HUES48 (cell line): ENCODE measurements around the gene DAB2IP.

Experiments
- H3K27ac ChIP-seq: one replicate; pipeline ENCODE4 v1.7.0; 2013; ENCODE audit warnings: low read depth, low read length, inconsistent platforms
- H3K27me3 ChIP-seq: 2 replicates; pipeline ENCODE4 v1.6.1; 2013; ENCODE audit warnings: mild to moderate bottlenecking, low read length; ENCODE audit not compliant: control insufficient read depth, insufficient read depth
- H3K36me3 ChIP-seq: 2 replicates; pipeline ENCODE4 v1.6.1; 2013; ENCODE audit warnings: low read length; ENCODE audit not compliant: control insufficient read depth, insufficient read depth
- H3K4me1 ChIP-seq: 2 replicates; pipeline ENCODE4 v1.6.1; 2013; ENCODE audit warnings: mild to moderate bottlenecking, low read length; ENCODE audit not compliant: control insufficient read depth, insufficient read depth
- H3K4me3 ChIP-seq: 2 replicates; pipeline ENCODE4 v1.5.1; 2013; ENCODE audit warnings: mild to moderate bottlenecking, low read depth, low read length
- H3K9ac ChIP-seq: 2 replicates; pipeline ENCODE4 v1.6.1; 2013; ENCODE audit warnings: mild to moderate bottlenecking, low read depth, low read length, moderate library complexity
- H3K9me3 ChIP-seq: 2 replicates; pipeline ENCODE4 v1.6.1; 2013; ENCODE audit warnings: low read length; ENCODE audit not compliant: control insufficient read depth, insufficient read depth

DAB2IP gene

DNA sequence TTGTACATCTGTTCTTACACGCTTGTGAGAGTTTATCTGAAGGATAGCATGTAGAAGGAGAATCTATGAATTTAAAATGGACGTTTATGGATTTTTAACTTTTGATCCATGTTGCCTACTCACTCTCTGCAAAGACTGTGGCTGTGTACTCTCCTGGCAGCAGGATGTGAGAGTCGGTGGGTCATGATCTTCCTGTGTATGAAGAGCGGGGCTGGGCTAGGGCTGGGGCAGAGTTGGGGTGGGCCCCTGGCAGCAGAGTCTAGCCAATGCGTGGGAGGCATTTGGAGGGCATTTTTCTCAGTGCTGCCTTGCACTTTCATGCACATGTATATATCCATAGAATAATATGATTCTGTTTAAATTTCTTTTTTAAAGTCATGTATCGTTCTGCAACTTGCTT lies 24.0 kb upstream of the DAB2IP start:
- H3K9me3 ChIP-seq = no peaks in the 10 kb centered on the region
- no peak overlapping the region for H3K4me3 ChIP-seq
- H3K27ac ChIP-seq = no peak overlapping the region
- no peaks in the 10 kb centered on the region for H3K27me3 ChIP-seq
- H3K4me1 ChIP-seq = no peaks in the 10 kb centered on the region
- H3K9ac ChIP-seq = no peak overlapping the region
- H3K36me3 ChIP-seq = no peaks in the 10 kb centered on the region

DNA sequence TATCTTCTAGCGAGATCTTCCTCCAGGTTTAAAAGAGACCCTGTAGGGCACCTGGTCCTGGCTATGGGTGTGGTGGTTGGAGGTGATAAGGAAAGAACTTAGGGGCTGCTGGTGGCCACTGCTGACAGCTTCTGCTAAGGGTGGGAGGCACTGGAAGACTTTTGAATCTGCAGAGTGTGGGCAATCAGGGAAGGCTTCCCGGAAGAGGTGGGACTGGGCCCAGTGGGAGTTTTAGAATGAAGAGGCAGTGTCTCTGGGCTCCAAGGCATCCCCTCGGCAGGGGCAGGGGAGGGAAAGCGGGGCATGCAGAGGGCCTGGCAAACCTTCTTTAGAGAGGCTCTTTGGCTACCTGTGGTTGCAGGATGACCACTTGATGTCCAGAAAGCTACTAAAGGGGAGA lies 23.0 kb upstream of the DAB2IP start:
- Histone ChIP-seq H3K9ac (no peak overlapping the region), H3K36me3 (no peaks in the 10 kb centered on the region), H3K27ac (no peak overlapping the region), H3K4me1 (no peaks in the 10 kb centered on the region), H3K27me3 (no peaks in the 10 kb centered on the region), H3K4me3 (no peak overlapping the region), H3K9me3 (no peaks in the 10 kb centered on the region)

DNA sequence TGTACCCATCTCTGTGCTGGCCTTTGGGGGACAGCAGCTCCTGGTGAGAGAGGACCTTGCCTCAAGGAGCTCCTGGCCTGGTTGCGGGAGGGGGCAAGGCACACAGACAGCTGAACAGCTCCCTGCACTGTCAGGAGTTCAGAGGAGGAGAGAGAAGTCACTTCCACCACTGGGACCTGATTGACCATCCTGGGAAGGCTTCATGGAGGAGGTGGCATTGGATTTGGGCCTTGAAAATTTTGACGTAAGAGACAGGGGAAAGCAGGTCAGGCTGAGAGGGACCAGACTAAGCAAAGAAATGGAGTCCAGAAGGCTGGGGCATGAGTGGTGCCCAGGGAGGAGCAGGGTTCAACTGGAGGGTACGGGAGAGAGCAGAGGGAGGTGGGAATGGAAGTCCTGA lies 20.3 kb upstream of the DAB2IP start:
- Histone ChIP-seq H3K27me3 (no peaks in the 10 kb centered on the region), H3K9me3 (no peaks in the 10 kb centered on the region), H3K4me1 (0 out of 2 replicates have a peak, but pooled peaks cover 5% of the 10 kb centered on the region), H3K36me3 (no peaks in the 10 kb centered on the region), H3K27ac (no peak overlapping the region), H3K4me3 (no peak overlapping the region), H3K9ac (no peak overlapping the region)

DNA sequence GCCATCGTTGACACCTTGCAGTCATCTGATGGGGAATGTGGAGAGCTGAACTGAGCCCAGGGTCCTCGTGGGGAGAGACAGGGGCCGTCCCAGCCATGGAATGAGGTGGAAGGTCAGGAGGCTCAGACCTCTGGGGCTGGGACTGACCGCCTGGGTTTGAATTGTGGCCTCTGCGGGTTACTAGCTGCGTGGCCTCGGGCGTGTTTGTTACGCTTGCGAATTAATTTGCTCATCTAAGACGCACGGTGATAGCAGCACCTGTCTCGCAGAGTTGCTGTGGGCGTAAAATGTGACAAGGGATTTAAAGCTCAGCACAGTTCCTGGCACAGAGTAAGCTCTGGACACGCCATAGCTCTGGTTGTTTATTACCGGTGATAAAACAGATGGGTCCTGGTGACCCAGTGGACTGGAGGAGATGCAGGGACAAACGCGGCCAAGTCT lies 19.4 kb upstream of the DAB2IP start:
- H3K9ac ChIP-seq = no peak overlapping the region
- no peak overlapping the region for H3K4me3 ChIP-seq
- no peaks in the 10 kb centered on the region for H3K27me3 ChIP-seq
- H3K27ac ChIP-seq = no peak overlapping the region
- no peaks in the 10 kb centered on the region for H3K36me3 ChIP-seq
- 0 out of 2 replicates have a peak, but pooled peaks cover 5% of the 10 kb centered on the region for H3K4me1 ChIP-seq
- no peaks in the 10 kb centered on the region for H3K9me3 ChIP-seq

DNA sequence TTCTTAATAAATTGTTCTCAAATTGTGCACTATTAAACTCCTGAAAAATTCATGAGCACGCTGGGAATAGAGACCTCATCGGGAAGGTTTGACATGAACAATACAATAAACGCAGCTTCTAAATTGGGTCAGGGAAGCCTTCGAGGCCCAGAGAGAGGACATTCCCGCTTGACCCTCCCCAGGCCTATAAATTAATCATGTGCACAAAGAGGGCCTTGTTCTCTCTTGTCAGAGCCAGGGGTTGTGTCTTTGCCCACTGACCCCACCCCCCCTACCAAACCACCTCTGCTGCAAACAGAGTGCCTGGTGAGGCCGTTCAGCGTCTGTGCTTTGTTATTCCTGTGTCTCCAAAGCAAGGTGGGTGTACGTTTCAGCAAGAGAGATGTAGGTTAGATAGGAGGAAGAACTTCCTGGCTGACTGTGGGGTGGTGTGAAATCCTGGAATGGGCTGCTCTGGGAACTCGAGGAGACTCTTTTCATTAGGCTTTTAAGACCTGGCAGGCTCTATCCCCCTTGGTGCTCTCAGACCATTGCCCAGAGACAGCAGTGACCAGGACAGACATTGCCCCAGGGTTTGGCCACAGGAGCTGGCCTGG lies 18.2 kb upstream of the DAB2IP start:
- Histone ChIP-seq H3K27me3 (no peaks in the 10 kb centered on the region), H3K27ac (no peak overlapping the region), H3K4me1 (0 out of 2 replicates have a peak, but pooled peaks cover 5% of the 10 kb centered on the region), H3K4me3 (no peak overlapping the region), H3K9ac (no peak overlapping the region), H3K9me3 (no peaks in the 10 kb centered on the region), H3K36me3 (no peaks in the 10 kb centered on the region)

DNA sequence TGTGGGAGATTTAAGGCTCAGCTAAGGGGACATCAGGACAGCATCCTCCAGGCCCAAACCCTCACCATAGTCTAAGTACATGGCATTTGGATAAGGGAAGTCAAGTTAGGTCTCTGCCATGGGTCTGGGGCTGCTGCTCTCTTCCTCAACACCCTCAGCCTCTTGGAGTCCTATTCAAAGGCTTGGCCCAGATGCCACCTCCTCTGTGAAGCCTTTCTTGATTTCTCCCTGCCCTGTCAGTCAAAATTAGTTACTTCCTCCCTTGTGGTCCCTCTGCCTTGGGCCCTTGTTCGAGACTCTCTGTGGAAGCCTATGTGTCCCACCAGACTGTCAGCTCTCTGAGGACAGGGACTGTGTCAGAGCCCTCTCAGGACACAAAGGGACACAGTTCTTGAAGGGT lies 17.7 kb upstream of the DAB2IP start:
- Histone ChIP-seq H3K9ac (no peak overlapping the region), H3K36me3 (no peaks in the 10 kb centered on the region), H3K27me3 (no peaks in the 10 kb centered on the region), H3K4me3 (no peak overlapping the region), H3K4me1 (0 out of 2 replicates have a peak, but pooled peaks cover 5% of the 10 kb centered on the region), H3K9me3 (no peaks in the 10 kb centered on the region), H3K27ac (no peak overlapping the region)

DNA sequence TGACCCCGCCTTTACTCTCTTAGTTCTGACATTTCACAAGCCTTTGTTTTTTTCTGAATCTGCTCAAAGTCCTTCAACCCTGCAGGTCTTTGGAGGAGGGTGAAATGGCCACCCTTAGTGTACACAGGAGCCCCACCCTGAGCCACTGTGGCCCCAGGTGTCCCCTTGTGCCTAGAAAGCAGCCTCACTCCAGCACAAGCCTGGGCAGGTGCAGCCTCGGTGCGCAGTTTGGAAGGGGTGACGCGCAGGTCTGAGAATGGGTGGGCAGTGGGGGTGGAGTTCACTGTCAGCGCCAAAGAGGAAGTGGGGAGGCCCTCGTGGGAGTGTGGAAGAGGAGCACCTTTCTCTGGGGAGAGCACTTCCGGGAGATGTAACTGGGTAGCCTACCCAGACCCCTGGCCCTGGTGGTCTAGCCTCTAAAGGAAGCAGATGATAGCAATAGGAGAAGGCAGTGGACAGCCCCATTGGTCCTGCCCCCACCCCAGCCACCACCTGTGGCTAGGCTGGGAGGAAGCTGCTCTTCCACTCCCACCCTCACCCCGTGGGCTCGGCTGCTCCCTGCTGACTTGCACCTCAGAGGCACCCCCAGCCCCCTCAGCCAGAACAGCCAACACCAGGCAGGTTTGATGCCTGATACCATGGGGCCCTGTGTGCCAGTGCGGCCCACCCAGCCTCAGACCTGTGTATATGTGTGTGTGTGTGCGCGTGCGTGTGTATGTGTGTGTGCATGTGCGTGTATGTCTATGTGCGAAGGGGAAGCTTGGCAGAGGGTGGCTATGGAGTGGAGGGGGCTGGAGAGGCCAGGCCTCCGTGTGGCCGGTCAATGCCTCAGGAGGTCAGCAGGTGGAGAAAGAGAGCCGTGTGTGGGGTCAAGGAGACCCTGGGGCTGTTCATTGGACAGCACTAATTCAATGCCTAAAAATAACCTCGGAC lies 16.8 kb upstream of the DAB2IP start:
- H3K9ac ChIP-seq = no peak overlapping the region
- peaks cover 5% of the 10 kb centered on the region; the same call in 1 of the 2 replicates for H3K4me1 ChIP-seq

DNA sequence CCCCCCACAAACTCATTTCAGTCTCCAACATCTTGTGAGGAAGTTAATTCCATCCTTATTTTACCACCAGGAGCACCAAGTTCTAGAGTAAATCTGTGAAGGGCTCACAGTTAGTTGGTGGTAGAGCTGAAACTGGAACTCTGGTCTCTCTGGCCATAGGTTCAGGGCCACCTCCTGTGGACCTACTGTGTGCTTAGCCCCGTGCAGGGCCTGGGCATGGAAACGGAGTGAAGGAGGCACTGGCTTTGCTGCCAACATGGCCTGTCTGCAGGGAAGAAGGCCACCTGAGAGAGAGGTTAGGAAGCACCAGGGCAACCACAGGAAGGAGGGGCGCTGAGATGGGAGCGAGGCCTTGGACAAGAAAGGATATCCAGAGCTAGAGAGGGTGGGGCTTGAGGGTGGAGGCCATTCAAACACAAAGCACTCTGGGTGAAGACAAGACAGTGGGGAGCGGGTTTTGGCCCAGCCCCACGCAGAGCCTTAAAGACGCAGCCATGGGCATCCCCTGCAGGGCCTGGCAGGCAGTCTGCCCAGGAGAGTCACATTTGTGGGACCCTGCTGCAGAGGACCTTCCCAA lies 16.0 kb upstream of the DAB2IP start:
- Histone ChIP-seq H3K36me3 (no peaks in the 10 kb centered on the region), H3K4me3 (no peak overlapping the region), H3K9me3 (no peaks in the 10 kb centered on the region), H3K4me1 (peaks cover 12% of the 10 kb centered on the region; the same call in 1 of the 2 replicates), H3K27ac (no peak overlapping the region), H3K27me3 (no peaks in the 10 kb centered on the region), H3K9ac (no peak overlapping the region)

More for the DNA sequence above, 16.8 kb upstream of the DAB2IP start:
- H3K27me3 ChIP-seq = no peaks in the 10 kb centered on the region
- no peak overlapping the region for H3K4me3 ChIP-seq
- no peaks in the 10 kb centered on the region for H3K9me3 ChIP-seq
- H3K27ac ChIP-seq = no peak overlapping the region
- H3K36me3 ChIP-seq = no peaks in the 10 kb centered on the region

DNA sequence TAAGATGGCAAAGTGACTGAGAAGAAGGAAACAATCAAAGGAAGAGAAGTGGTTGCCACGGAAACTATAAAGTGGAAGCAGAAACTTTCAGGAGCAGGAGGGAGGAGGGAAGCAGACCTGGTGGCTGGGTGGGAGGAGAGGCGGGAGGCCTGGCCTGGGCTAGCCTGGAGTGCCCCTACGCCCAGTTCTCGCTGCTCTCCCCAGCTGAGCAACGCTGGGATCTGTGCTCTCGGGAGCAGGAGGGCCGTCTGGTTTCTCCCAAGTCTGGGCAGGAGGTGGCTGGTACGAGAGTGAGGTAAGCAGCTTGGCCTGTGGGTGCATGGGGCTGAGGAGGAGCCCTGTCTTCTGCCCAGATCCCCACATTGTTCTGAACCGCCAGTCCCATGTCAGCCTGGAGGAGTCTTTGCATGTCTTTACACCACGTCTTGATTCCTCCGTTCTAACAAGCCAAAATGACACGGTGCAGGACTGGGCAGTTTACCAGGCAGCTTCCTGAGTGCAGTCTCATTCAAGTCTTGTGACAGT lies 15.0 kb upstream of the DAB2IP start:
- Histone ChIP-seq H3K9ac (no peak overlapping the region), H3K27ac (no peak overlapping the region), H3K36me3 (no peaks in the 10 kb centered on the region), H3K4me1 (peaks cover 12% of the 10 kb centered on the region; the same call in 1 of the 2 replicates), H3K27me3 (no peaks in the 10 kb centered on the region), H3K4me3 (no peak overlapping the region), H3K9me3 (no peaks in the 10 kb centered on the region)

DNA sequence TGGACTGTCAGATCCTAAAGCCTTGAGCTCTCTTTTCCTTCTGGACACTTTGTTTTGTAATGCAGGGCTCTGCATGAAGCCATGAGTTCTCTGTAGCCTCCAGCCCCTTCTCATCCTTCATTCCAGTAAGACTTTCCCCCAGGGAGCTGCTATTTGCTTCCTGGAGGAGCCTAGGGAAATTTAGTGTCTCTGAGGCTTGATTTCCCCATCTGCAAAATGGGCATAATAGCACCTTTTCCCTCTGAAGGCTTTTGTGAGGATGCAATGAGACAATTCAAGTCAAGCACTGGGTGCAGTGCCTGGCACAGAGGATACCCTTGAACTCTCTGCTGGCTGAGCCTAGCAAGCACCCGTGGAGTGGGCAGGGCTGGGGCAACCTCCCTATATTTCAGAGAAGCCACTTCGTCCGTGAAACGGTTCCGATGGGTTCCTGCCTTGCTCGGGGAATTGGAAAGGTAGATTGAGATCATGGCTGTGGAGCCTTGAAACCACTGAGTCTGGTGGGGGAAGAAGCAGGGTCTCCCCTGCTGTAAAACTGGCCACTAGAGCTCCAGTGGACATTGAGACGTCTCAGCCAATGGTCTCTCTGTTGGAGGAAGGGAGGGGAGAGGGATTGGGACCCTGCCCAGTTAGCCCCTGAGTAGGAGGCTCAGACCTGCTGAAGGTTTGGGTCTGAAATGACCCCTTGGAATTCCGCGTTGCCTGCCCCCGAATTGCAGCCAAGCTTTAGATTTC lies 14.3 kb upstream of the DAB2IP start:
- Histone ChIP-seq H3K4me3 (no peak overlapping the region), H3K9me3 (no peaks in the 10 kb centered on the region), H3K27ac (no peak overlapping the region), H3K4me1 (peaks cover 12% of the 10 kb centered on the region; the same call in 1 of the 2 replicates), H3K36me3 (no peaks in the 10 kb centered on the region), H3K9ac (no peak overlapping the region), H3K27me3 (no peaks in the 10 kb centered on the region)
